HG03469 (cell line): Measurements from ENCODE around the gene IGSF21.

Experiments
- ATAC-seq: cut with Tn5 transposase; IDR thresholded peaks from one replicate; pipeline ENCODE4 v1.9.1; 2021; ENCODE audit warnings: mild to moderate bottlenecking, moderate library complexity, moderate number of reproducible peaks; ENCODE audit not compliant: unreplicated experiment

The IGSF21 gene

GRCh38 chr1:18290740-18291412, 183.3 kb downstream of the IGSF21 start:
- no peak for ATAC-seq

GRCh38 chr1:18292531-18292930, 184.9 kb downstream of the IGSF21 start:
- ATAC-seq, result no peak

GRCh38 chr1:18293291-18293690, 185.7 kb downstream of the IGSF21 start:
- no peak for ATAC-seq

GRCh38 chr1:18294437-18295176, 187.0 kb downstream of the IGSF21 start:
- no peak for ATAC-seq

- no peak for ATAC-seq
Measured at GRCh38 chr1:18297896-18298648, 190.5 kb downstream of the IGSF21 start.

GRCh38 chr1:18299441-18300338, 192.1 kb downstream of the IGSF21 start:
- no peak for ATAC-seq

- ATAC-seq, result no peak
Measured at GRCh38 chr1:18300376-18300775, 192.8 kb downstream of the IGSF21 start.

- ATAC-seq, result no peak
Measured at GRCh38 chr1:18302788-18303413, 195.3 kb downstream of the IGSF21 start.

- no peak for ATAC-seq
Measured at GRCh38 chr1:18304151-18304869, 196.7 kb downstream of the IGSF21 start.

- no peak for ATAC-seq
Measured at GRCh38 chr1:18305182-18305795, 197.7 kb downstream of the IGSF21 start.

GRCh38 chr1:18307329-18307898, 199.8 kb downstream of the IGSF21 start:
- no peak for ATAC-seq

GRCh38 chr1:18309552-18310155, 202.1 kb downstream of the IGSF21 start:
- ATAC-seq, result no peak

- ATAC-seq, result no peak
Measured at GRCh38 chr1:18312961-18313360, 205.4 kb downstream of the IGSF21 start.

GRCh38 chr1:18313523-18313922, 205.9 kb downstream of the IGSF21 start:
- ATAC-seq, result no peak

GRCh38 chr1:18314399-18314798, 206.8 kb downstream of the IGSF21 start:
- no peak for ATAC-seq

- ATAC-seq, result no peak
Measured at GRCh38 chr1:18315449-18315848, 207.9 kb downstream of the IGSF21 start.

- no peak for ATAC-seq
Measured at GRCh38 chr1:18316764-18317163, 209.2 kb downstream of the IGSF21 start.

GRCh38 chr1:18319099-18319498, 211.5 kb downstream of the IGSF21 start:
- no peak for ATAC-seq
